ENCODE results near the gene IQCC.

DNA sequence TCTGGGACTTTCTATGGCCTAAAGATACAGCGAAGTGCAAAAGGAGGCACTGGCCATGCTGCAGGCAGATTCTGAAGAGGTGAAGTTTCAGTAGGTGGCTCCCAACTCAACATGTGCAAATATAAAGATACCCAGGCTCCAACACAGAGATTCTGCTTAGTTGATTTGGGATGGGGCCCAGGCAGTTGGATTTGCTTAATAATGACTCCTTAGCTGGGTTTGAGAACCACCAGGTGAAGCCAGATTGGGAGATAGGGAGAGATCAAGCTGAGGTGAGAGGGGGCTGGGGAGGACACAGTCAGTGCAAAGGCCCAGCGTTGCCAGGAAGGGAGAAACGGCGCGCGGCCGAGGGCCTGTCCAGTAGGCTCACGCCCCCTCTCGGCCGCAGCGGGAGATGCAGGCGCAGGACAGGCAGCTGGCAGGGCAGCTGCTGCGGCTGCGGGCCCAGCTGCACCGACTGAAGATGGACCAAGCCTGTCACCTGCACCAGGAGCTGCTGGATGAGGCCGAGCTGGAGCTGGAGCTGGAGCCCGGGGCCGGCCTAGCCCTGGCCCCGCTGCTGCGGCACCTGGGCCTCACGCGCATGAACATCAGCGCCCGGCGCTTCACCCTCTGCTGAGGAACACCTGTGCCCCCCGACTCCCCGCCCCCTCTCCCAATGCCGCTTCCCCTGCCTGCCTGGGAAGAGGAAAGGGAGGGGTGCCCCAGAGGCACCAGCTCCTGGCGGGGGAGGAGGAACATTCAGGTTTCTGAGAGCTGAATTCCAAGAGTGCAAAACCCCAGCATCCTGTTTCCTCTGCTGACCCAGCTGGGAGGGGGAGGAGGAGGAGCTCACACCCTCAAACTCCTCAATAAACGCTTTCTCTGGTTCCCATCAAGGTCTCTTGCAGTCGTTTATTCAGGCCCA, 42.8 kb downstream of the IQCC start:
- peak; percentile 78 to 94 (median 88) for TF ChIP-seq CTCF (IDR thresholded peaks at IDR 0.05)
- TF ChIP-seq POLR2A (IDR thresholded peaks at IDR 0.05): no peak

Measured in Peyer's patch (tissue), 4 donors.